ENCODE data around the gene CCNE1. TPM values are rescaled to one million over a fixed set of nuclear protein-coding genes. Genes with fewer than 3 reads are reported as not detected.

The CCNE1 gene
- total and polyA plus RNA-seq, 2 of the 13 experiments (the other 11 are each of a cell fraction or from before 2014, with no cell fraction given), result 16.0 to 50.6 TPM

DNA sequence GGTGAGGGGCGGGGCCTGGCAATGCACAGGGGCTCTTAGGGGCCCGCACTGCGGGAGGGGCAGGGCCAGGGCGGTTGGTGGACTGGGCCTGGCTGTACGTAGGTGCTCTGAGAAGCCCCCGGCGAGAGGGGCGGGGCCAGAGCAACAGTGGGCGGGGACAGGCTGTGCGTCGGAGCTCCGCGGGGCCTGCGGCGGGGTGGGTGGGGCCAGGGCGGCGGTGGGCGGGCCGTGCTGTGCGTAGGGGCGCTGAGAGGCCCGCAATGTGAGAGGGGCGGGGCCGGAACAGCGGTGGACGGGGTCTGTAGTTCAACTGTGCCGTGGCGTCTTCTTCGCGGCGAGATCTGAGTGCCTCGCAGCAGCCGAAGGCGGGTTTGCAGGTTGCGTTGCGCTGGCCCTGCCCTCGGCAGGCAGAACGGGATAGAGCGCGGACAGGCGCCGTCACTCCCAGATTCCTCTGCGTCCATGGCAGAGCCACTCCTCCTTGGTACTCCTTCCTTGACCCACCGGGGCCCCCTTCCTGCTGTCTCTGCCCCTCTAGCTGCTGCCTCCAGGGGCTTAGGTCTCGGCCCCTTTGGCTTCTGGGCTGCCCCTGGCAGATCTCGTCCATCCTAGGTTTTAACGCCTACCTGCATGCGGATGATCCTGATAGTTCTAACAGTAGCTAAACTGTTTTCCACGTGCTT is 33.2 kb downstream of the CCNE1 start (continued):
- TF ChIP-seq, protein P1, sequence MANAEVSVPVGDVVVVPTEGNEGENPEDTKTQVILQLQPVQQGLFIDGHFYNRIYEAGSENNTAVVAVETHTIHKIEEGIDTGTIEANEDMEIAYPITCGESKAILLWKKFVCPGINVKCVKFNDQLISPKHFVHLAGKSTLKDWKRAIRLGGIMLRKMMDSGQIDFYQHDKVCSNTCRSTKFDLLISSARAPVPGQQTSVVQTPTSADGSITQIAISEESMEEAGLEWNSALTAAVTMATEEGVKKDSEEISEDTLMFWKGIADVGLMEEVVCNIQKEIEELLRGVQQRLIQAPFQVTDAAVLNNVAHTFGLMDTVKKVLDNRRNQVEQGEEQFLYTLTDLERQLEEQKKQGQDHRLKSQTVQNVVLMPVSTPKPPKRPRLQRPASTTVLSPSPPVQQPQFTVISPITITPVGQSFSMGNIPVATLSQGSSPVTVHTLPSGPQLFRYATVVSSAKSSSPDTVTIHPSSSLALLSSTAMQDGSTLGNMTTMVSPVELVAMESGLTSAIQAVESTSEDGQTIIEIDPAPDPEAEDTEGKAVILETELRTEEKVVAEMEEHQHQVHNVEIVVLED (CRISPR knock-in tag; IDR thresholded peaks at IDR 0.05; ENCODE audit: borderline replicate concordance), result peak; percentile 64; the same call in 1 of the 2 replicates
- TF ChIP-seq ARNTL (CRISPR knock-in tag; IDR thresholded peaks at IDR 0.05), result peak; percentile 49; the same call in 1 of the 2 replicates
- 0 out of 2 replicates have a peak, but pooled peaks have one; percentile 46 for TF ChIP-seq AHR (CRISPR knock-in tag; IDR thresholded peaks at IDR 0.05)
- TF ChIP-seq, protein P2, sequence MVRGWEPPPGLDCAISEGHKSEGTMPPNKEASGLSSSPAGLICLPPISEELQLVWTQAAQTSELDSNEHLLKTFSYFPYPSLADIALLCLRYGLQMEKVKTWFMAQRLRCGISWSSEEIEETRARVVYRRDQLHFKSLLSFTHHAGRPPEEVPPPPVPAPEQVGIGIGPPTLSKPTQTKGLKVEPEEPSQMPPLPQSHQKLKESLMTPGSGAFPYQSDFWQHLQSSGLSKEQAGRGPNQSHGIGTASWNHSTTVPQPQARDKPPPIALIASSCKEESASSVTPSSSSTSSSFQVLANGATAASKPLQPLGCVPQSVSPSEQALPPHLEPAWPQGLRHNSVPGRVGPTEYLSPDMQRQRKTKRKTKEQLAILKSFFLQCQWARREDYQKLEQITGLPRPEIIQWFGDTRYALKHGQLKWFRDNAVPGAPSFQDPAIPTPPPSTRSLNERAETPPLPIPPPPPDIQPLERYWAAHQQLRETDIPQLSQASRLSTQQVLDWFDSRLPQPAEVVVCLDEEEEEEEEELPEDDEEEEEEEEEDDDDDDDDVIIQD (CRISPR knock-in tag; IDR thresholded peaks at IDR 0.05; ENCODE audit: low read depth), result no peak
- peak; percentile 74 for TF ChIP-seq ZNF143 (CRISPR knock-in tag; IDR thresholded peaks at IDR 0.05)
- TF ChIP-seq TAF15 (IDR thresholded peaks at IDR 0.05; ENCODE audit: low read depth, low read length, poor library complexity, severe bottlenecking), result no peak
- TF ChIP-seq ZNF235 (CRISPR knock-in tag; IDR thresholded peaks at IDR 0.05; ENCODE audit: borderline replicate concordance), result no peak
- 0 out of 2 replicates have a peak, but pooled peaks have one; percentile 6 for TF ChIP-seq ZNF317 (CRISPR knock-in tag; IDR thresholded peaks at IDR 0.05)
- TF ChIP-seq ZNF670 (CRISPR knock-in tag; IDR thresholded peaks at IDR 0.05; ENCODE audit: borderline replicate concordance), result peak; percentile 37; the same call in 1 of the 2 replicates
- TF ChIP-seq, protein P3, sequence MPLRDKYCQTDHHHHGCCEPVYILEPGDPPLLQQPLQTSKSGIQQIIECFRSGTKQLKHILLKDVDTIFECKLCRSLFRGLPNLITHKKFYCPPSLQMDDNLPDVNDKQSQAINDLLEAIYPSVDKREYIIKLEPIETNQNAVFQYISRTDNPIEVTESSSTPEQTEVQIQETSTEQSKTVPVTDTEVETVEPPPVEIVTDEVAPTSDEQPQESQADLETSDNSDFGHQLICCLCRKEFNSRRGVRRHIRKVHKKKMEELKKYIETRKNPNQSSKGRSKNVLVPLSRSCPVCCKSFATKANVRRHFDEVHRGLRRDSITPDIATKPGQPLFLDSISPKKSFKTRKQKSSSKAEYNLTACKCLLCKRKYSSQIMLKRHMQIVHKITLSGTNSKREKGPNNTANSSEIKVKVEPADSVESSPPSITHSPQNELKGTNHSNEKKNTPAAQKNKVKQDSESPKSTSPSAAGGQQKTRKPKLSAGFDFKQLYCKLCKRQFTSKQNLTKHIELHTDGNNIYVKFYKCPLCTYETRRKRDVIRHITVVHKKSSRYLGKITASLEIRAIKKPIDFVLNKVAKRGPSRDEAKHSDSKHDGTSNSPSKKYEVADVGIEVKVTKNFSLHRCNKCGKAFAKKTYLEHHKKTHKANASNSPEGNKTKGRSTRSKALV (CRISPR knock-in tag; IDR thresholded peaks at IDR 0.05), result no peak
- TF ChIP-seq, protein P4, sequence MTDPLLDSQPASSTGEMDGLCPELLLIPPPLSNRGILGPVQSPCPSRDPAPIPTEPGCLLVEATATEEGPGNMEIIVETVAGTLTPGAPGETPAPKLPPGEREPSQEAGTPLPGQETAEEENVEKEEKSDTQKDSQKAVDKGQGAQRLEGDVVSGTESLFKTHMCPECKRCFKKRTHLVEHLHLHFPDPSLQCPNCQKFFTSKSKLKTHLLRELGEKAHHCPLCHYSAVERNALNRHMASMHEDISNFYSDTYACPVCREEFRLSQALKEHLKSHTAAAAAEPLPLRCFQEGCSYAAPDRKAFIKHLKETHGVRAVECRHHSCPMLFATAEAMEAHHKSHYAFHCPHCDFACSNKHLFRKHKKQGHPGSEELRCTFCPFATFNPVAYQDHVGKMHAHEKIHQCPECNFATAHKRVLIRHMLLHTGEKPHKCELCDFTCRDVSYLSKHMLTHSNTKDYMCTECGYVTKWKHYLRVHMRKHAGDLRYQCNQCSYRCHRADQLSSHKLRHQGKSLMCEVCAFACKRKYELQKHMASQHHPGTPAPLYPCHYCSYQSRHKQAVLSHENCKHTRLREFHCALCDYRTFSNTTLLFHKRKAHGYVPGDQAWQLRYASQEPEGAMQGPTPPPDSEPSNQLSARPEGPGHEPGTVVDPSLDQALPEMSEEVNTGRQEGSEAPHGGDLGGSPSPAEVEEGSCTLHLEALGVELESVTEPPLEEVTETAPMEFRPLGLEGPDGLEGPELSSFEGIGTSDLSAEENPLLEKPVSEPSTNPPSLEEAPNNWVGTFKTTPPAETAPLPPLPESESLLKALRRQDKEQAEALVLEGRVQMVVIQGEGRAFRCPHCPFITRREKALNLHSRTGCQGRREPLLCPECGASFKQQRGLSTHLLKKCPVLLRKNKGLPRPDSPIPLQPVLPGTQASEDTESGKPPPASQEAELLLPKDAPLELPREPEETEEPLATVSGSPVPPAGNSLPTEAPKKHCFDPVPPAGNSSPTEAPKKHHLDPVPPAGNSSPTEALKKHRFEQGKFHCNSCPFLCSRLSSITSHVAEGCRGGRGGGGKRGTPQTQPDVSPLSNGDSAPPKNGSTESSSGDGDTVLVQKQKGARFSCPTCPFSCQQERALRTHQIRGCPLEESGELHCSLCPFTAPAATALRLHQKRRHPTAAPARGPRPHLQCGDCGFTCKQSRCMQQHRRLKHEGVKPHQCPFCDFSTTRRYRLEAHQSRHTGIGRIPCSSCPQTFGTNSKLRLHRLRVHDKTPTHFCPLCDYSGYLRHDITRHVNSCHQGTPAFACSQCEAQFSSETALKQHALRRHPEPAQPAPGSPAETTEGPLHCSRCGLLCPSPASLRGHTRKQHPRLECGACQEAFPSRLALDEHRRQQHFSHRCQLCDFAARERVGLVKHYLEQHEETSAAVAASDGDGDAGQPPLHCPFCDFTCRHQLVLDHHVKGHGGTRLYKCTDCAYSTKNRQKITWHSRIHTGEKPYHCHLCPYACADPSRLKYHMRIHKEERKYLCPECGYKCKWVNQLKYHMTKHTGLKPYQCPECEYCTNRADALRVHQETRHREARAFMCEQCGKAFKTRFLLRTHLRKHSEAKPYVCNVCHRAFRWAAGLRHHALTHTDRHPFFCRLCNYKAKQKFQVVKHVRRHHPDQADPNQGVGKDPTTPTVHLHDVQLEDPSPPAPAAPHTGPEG (CRISPR knock-in tag; IDR thresholded peaks at IDR 0.05), result 0 out of 2 replicates have a peak, but pooled peaks have one; percentile 23
- TF ChIP-seq BRCA1 (CRISPR knock-in tag; IDR thresholded peaks at IDR 0.05), result 0 out of 2 replicates have a peak, but pooled peaks have one; percentile 17
- TF ChIP-seq ATRX (CRISPR knock-in tag; IDR thresholded peaks at IDR 0.05; ENCODE audit: borderline replicate concordance), result no peak
- TF ChIP-seq, protein P5, sequence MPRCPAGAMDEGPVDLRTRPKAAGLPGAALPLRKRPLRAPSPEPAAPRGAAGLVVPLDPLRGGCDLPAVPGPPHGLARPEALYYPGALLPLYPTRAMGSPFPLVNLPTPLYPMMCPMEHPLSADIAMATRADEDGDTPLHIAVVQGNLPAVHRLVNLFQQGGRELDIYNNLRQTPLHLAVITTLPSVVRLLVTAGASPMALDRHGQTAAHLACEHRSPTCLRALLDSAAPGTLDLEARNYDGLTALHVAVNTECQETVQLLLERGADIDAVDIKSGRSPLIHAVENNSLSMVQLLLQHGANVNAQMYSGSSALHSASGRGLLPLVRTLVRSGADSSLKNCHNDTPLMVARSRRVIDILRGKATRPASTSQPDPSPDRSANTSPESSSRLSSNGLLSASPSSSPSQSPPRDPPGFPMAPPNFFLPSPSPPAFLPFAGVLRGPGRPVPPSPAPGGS (CRISPR knock-in tag; IDR thresholded peaks at IDR 0.05), result no peak
- no peak for TF ChIP-seq JUN (CRISPR knock-in tag; IDR thresholded peaks at IDR 0.05)
- TF ChIP-seq KAT2B (IDR thresholded peaks at IDR 0.05; ENCODE audit: borderline replicate concordance, low read depth, low read length), result no peak
